ENCODE measurements around the gene OR51E1.

OR51E1 gene

DNA sequence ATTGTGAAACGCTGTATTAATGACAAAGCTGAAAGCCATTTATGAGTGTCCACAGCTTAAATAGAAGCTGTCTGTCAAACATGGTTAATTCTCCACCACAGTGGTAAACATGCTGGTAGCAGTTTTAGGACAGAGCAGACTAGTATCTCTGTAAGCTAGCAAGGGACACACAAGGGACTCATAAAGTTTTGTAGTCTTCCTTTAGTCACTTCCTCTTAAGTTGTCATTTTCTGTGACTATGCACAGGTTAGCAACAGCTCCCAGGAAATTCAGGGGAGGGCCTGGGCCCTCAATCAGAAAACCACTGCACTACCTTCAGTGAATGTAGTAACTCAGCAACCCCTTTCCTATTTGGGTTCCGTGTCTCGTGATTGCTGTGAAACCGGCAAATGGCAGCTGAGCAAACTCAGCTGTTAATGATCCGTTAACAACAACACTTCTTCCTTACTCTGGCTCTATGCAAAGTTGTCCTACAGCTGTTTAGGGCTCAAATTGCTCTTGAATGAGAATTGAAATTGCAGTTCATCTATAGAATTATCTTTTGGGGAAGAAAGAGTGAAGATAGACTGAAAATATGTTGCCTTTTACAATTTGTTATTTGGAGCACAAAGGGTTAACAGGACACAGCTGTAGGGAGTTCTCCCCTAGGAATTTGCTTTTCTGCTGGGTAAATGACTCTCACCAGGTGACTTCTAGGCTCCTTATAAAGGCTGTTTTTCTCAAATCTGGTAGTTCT, 60.4 kb downstream of the OR51E1 start, which contains the start of gene MMP26:
MMP26 (plus strand) TSS at position 731 of the 736 bp plus-strand sequence.
- no peak within 1 kb of the TSS for H3K4me2 ChIP-seq (ENCODE audit: low read length)
- no peak within 1 kb of the TSS for H2BK15ac ChIP-seq (replicated peaks; ENCODE audit: low read depth)
- no peaks in the 10 kb centered on the region for H3K79me2 ChIP-seq (ENCODE audit: control insufficient read depth, insufficient read depth, low read length)
- H2BK5ac ChIP-seq (ENCODE audit: low read length): no peak within 1 kb of the TSS
- H3K79me1 ChIP-seq (ENCODE audit: low read length): no peaks in the 10 kb centered on the region
- H3K36me3 ChIP-seq (ENCODE audit: control insufficient read depth, insufficient read depth, low read length): no peaks in the 10 kb centered on the region
- no peaks in the 10 kb centered on the region for H3K27me3 ChIP-seq (ENCODE audit: insufficient read depth, low read length, poor library complexity)
- no peak within 1 kb of the TSS for H3K4me3 ChIP-seq (ENCODE audit: low read length)
- peaks cover 3% of the 10 kb centered on the region for H3K4me1 ChIP-seq (ENCODE audit: control insufficient read depth, low read depth, low read length)
- DNase-seq: peak; percentile 72
- peak within 1 kb of the TSS; percentile 75 for H3K18ac ChIP-seq (ENCODE audit: low read length)
- H4K8ac ChIP-seq (ENCODE audit: low read depth, low read length): no peak within 1 kb of the TSS
- no peak within 1 kb of the TSS for H2AK5ac ChIP-seq (ENCODE audit: low read length)
- no peak within 1 kb of the TSS for H4K5ac ChIP-seq (ENCODE audit: low read length)
- H3K9ac ChIP-seq (ENCODE audit: low read length): no peak within 1 kb of the TSS
- no peak within 1 kb of the TSS for H3K23ac ChIP-seq (ENCODE audit: low read length)
- H3K56ac ChIP-seq (ENCODE audit: low read length): peak within 1 kb of the TSS; percentile 29
- no peak within 1 kb of the TSS for H2BK120ac ChIP-seq (ENCODE audit: low read depth, low read length)
- WGBS (ENCODE audit: extremely low coverage, insufficient coverage, low lambda C conversion rate): no CpG with 5 or more reads among the region's 5 CpGs
- no peak within 1 kb of the TSS for H3K4ac ChIP-seq (ENCODE audit: low read depth, low read length)
- no peak within 1 kb of the TSS for H3K27ac ChIP-seq (ENCODE audit: low read depth, low read length)

DNA sequence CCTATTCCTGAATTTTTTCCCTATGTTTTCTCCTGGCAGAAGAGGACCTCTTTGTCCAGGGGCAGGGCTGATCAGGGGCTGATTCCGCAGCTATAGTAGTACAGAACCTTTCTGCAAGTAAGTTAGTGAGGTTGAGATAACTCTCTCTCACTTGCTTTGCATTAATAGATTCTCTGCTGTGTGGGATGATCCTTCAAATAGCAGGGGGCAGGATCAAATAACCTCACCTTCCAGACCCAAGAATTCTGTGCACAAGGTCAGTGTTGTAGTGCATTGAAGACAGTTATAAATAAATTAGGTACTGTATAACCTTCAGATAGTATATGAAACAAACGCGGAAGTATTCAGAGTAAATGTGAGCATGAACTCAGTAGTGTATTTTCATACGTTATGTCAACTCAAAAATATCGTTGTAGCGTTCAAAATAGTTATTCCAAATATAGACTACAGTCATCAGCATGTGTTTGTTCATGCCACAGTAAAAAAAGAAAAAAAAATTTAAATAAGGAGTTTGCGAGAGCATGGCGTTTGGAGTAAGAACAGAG, 61.1 kb downstream of the OR51E1 start:
- no peak overlapping the region for H2BK120ac ChIP-seq (ENCODE audit: low read depth, low read length)
- no peak overlapping the region for H2BK15ac ChIP-seq (replicated peaks; ENCODE audit: low read depth)
- no peaks in the 10 kb centered on the region for H3K79me1 ChIP-seq (ENCODE audit: low read length)
- peak overlapping the region; percentile 75 for H3K18ac ChIP-seq (ENCODE audit: low read length)
- no peak overlapping the region for H2BK5ac ChIP-seq (ENCODE audit: low read length)
- H3K79me2 ChIP-seq (ENCODE audit: control insufficient read depth, insufficient read depth, low read length): no peaks in the 10 kb centered on the region
- H3K27ac ChIP-seq (ENCODE audit: low read depth, low read length): no peak overlapping the region
- no peak overlapping the region for H3K4me3 ChIP-seq (ENCODE audit: low read length)
- H2AK5ac ChIP-seq (ENCODE audit: low read length): no peak overlapping the region
- H3K56ac ChIP-seq (ENCODE audit: low read length): no peak overlapping the region
- no peak overlapping the region for H4K5ac ChIP-seq (ENCODE audit: low read length)
- H3K27me3 ChIP-seq (ENCODE audit: insufficient read depth, low read length, poor library complexity): no peaks in the 10 kb centered on the region
- H4K8ac ChIP-seq (ENCODE audit: low read depth, low read length): no peak overlapping the region
- no peak overlapping the region for H3K23ac ChIP-seq (ENCODE audit: low read length)
- H3K4me2 ChIP-seq (ENCODE audit: low read length): no peak overlapping the region
- no peak overlapping the region for H3K4ac ChIP-seq (ENCODE audit: low read depth, low read length)
- no peak overlapping the region for H3K9ac ChIP-seq (ENCODE audit: low read length)
- H3K36me3 ChIP-seq (ENCODE audit: control insufficient read depth, insufficient read depth, low read length): no peaks in the 10 kb centered on the region
- peak; percentile 55 for DNase-seq
- peaks cover 3% of the 10 kb centered on the region for H3K4me1 ChIP-seq (ENCODE audit: control insufficient read depth, low read depth, low read length)
- no CpG with 5 or more reads among the region's 8 CpGs for WGBS (ENCODE audit: extremely low coverage, insufficient coverage, low lambda C conversion rate)
